NCI-H345 treated with DMSO at 0.1 percent for 48 hours (cell line): ENCODE results near the gene DUSP1.
"Not testable (repeated sequence)": the region's sequence is repeated elsewhere in the genome, so short reads cannot be mapped to it uniquely, and the experiment has no call there.

ENCODE experiments used
- DNase-seq: peaks from one replicate; lab custom pipeline; 2025; ENCODE audit not compliant: unreplicated experiment; lab: John Stamatoyannopoulos, UW

Gene DUSP1

DNA sequence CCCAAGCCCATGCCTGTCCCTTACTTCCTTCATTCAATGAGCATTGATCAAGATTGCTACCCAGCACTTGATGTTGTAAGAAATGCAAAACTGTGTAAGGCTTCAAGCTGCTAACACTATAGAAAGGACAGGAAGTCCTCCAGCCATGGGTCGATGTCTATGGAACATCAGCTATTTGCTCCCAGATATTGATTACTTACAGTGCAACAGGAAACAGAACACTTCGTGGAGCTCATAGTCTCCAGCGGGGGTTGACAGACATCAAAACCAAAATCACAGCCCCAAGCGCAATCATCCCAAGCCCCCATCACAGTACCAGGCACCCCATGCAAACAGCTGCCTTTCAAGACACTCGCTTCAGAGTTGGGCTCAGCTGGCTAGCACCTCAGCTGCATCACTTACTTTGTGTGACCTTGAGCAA, 26.8 kb upstream of the DUSP1 start:
- no peak for DNase-seq

DNA sequence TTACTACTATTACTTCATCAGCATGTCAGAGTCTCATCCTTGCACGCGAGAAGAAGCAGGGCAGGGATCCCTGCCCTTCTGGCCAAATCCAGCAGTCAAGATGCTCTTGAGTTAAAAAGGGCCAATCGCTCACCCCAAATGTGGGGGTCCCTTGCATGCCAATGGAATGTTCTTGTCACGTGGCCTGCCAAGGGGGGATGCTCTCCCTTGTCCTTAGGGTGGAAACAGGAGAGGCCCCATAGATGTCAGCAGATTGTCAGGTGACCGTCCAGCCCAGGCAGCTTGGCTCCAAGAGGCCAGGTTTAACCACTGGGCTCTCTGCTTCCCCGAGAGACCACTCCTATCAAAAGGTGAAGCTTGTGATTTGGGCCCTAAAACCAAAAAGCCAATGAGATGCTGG, 25.3 kb upstream of the DUSP1 start:
- no peak for DNase-seq

DNA sequence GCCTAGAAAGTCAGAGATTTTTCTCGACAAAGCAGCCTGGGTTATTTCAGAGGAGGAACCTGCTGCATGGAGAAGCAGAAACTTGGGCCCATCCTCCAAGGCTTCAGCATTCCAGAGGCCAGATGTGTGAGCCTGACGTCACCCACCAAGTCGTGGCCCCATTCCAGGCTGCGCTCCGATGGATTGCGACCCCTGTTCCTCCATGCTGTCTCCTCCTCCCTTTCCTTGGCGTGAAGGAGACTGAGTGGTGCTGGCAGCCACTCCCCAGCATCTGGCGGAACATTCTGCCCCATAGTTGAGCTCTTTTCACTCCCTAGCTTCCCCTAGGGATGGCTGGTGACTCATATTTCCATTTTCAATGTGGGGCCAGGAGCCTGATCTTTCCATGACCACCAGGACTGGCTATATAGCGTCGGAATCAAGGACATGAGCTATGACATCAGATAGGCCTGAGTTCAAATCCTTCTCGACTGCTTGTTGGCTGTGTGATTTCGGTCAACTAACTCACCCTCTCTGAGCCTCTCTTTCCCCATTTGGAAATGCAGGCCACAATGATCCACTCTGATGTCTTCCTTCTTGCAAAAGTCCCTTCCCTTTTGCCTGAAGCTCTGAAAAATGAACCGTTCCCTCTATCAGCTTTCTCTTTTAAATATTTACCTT, 24.5 kb upstream of the DUSP1 start:
- no peak for DNase-seq

DNA sequence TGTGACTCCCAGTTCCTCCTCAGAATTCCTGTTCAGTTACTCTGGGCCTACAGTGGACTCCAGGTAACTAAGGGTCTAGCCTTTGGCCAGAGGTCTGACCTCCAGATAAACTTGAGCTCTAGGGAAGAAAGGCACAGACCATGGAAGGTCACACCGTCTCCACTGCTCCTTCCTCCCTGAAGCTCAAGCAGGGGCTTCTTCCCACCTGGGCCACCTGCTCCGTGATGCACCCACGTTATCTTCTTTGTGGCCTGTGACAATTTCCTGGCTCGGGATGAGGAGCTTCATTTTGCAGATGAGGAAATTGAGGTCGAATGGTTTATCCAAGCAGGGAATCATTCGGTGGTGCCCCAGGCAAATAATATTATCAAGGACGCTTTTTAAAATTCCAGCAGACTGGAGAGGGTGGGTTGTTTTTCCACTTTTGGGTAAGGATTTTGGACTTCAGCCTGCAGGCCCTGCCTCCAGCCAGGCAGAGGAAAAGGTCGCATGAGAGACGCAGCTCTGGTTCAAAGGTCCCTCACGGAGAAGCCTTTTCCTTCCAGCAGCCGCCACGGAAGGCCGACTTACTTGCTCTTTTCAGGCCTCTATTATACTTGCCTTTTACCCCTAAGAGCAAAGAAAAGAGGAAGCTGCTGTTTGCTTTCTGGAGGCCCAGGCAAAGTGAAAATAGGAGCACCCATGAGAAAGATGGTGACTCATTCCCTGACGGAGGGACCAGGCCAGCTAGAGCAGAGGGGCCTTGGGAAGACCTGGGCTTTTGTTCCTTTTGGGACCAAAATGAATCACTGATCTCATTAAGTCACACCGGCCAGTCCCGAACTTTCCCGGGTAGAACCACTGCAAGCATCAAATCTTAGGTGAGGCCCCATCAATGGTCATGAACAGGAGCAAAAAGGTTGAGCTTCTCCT, 22.8 kb upstream of the DUSP1 start:
- DNase-seq: no peak

DNA sequence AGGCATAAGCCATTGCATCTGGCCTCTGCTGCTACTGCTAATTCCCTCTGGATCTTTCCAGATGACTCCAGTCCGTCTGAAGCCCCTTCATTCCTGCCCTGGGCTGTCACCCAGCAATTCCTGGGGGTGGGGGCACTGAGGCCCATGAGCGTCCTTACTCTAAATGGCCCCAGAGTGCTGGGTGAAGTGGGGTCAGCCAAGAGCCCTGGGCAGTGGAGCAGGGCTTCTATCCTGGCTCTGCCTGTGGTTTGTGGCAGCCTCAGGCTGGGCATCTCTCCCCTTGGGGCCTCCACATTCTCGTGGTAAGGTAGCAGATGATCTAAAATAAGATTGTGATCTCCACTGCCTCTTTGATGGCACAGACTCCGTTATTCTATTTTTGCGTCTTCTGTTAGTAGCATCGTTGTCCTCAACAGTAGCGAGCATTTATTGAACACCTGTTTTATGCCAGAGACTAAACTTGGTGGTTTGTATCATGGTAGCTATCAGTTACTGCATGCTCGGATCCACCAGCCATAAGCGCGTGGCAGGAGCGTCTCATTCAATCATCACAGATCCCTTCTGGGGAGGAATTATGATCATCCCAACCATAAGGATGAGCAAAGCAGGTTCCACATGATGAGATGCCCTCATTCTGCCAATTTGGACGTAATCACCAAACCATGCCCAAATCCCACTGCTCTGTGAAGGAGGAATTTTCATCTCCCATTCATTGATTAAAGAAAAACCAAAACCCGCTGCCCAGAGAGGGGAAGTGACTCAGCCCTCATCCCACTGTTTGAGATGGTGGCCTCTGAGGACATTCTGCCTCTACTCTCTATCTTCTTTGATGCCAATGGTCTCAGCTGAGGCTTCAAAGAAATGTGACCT, 21.9 kb upstream of the DUSP1 start:
- DNase-seq: no peak

DNA sequence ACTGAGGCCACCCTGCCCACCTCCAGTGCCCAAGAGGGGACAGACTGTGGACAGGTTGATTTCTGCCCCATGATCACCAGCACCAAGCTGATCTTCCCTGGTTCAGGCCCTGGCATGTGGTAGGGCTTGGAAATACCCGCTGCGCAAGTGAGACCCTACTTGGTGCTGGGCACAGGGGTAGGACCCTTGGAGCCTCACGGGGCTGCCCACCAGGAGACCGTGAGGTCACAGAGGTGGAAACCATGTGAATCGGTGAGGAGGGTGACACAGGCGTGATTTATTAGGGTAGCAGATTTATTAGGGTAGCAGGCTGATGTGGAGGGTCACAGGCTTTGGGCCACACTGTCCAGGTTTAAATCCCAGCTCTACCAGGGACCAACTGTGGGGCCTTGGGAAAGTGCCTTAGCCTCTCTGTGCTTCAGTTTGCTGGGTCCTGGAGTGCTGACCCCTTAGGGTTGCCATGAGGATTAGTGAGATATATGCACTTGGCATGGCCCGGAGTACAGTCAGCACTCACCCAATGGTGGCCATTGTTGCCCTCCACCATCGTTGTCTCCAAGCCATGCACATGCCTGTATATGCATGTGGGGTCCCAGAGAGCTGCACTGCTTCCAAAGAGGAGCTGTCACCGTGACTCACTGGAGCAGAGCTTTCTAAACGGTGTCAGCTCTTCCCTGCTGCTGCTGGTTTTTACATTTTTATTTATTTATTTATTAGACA, 20.9 kb upstream of the DUSP1 start:
- DNase-seq: no peak

DNA sequence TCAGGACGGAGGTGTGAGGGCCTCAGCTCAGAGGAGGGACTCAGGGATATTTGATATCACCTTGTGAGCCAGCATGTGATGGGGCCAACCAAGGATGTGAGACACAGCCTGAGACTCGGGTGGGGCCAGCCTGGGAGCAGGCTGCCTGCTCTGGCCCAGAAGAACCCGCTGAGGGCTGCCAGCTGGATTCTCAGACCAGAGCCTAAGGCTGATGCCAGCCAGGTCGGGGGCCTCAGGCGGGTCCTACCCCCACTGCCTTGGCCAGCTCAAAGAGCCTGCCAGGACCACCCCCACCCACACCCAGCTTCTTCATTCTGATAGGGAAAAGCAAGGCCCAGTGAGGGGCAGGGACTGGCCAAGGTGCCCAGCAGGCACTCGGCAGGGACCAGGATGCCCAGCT, 20.3 kb upstream of the DUSP1 start:
- no peak for DNase-seq

DNA sequence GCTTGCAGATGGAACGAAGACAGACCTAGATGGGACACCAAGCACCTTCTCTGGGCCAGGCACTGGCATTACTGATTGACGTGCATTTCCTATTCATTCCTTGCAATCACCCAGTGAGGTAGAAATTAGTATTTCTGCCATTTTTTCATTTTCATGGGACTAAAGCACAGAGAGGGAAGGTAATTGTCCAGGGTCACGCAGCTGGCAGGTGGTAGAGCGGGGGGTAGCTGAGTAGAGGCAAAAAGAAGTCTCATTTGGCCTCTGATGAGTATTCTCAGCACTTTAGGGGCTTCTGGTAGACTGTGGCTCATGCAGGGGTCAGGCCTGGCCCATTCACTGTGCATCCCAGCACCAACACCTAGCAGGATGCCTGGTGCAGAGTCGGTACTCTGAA, 19.5 kb upstream of the DUSP1 start:
- DNase-seq: no peak

DNA sequence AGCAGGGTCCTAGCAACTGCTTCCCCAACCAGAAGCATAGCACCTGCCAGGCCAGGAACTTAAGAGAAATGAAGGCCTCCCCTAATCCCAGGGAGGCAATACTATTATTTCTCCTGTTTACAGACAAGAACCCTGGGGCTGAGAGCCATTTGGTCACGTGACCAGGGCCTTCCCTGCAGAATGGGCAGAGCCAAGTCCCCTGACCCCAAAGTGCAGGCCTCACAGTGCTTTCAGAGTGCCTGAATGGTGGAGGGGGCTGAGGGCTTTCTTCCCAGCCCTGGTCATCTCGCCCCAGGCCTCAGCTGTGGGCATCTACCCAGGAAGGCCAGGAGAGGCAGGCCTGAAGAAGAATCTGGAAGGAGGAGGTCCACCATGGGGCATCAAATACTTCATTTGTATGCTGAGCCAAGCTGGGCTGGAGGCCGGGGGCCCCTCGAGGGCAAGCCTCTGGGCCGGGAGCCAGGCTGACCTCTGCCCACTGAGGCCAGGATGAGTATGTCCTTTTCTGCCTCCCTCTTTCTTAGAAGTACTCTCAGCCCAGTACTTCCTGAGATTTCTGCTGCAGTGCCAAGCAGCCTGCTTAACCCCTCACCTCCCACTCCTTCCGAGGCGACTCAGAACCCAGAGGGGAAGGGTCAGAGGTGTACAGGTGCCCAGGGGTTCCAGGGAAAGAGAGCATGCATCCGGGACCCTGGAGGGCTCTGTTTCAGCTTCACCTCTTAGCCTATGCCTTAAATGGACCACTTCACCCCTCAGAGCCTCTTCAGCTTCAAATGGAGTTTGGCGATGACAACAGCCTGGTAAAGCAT, 18.9 kb upstream of the DUSP1 start:
- no peak for DNase-seq

DNA sequence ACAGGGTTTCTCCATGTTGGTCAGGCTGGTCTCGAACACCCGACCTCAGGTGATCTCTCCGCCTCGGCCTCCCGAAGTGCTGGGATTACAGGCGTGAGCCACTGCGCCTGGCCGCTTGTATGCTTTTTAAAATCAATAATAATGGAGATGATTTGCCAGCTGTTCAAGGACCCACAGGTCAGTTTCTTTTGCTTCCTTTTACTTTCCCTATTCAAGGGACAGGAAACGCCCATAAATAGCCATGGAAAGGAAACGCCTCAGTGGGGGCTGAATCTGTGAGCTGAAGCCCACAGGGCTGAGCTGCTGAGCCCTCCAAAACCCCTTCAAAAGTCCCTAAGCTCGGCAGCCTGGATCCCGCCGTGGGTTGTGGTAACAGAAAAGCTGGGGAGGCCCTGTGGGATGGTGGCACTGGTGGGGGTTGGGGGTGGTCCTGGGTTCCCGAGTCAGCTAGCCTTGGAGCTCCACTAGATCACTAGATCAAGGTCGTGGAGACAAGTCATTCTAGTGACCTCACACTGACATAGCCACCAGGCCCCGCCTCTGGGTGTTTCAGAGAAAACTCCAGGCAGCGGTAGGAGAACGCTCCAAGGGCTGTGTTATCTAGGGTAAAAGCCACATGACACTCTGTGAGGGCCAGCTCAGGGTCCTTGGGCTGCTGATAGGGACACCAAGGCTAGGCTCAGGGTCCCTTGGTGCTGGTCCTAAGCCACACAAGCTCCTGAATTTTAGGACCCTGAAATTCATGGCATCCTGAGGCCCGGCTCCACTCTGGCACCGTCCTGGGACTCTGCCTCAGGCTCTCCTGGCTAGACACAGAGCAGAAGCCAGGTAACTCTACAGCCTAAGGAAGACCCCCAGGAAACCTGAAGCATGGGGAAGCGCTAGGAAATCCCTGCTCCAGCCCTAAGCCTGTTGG, 18.0 kb upstream of the DUSP1 start:
- DNase-seq: no peak

DNA sequence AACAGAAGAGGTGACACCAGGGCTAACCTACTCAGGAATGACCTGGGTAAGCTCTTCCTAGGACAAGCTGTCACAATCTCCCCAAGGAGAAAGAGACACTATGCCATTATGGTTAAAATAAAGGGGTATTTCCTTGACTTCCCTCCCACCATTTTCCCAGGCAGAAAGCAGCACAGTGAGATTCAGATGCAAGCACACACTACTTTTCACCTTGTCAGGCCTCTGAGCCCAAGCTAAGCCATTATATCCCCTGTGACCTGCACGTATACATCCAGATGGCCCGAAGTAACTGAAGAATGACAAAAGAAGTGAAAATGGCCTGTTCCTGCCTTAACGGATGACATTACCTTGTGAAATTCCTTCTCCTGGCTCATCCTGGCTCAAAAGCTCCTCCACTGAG, 16.5 kb upstream of the DUSP1 start:
- DNase-seq: not testable (repeated sequence)

DNA sequence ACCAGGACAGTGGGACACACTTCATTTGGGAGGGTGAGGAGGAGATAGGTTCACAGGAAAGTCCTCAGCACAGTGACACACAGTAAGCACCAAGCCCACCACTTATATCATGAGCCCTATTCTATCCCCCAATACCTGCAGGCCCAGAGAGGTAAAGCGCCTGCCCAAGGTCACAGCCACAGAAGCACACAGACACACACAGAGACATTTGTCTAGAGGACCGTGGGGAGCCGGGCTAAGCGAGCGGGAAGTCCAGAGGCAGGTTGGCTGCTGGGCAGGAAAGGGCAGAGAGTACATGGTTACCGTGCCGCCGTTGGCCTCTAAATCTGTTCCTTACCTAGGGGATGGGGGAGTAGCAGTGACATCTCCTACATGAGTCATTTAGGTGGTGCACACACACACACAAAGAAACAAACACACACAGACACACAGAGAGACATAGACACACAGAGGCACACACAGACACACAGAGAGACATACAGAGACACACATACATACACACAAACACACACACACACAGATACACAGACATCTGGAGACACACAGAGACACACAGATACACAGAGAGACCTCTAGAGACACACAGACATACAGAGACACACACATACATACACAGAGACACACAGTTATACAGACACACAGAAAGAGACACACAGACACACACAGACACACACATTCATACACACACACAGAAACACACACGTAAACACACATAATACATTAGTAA, 15.9 kb upstream of the DUSP1 start:
- DNase-seq: no peak

DNA sequence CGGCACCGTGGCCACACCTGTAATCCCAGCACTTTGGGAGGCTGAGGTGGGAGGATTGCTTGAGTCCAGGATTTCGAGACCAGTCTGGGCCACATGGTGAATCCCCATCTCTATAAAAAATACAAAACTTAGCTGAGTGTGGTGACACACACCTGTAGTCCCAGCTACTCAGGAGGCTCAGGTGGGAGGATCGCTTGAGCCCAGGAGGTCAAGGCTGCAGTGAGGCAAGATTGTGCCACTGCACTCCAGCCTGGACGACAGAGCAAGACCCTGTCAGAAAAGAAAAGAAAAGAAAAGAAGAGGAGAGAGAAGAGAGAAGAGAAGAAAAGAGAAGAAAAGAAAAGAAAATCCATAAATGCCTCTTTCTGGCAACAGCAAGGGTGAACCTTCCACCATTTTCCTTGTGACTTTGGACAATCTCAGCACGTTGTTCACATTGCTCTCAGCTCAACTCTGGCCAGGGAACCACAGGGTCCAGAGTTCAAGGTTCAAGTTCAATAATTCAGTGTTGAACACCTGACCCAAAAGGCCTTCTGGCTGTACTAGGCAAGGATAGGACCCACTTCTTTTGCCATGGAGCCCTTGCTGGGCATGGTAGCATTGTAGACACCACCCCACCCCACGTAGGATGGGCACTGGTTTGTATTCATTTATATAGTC, 14.6 kb upstream of the DUSP1 start:
- no peak for DNase-seq

DNA sequence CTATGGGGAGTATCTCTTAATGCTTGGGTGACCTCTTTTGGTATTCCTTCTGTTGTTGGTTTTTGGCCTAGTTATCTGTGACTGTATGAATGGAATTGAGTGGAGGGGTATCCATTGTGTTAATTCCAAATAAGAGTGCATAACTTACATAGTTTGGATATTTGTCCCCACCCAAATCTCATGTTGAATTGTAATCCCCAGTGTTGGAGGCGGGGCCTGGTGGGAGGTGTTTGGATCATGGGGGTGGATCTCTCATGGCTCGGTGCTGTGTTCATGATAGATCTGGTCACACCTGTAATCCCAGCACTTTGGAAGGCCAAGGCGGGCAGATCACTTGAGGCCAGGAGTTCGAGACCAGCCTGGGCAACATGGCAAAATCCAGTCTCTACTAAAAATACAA, 13.2 kb upstream of the DUSP1 start:
- not testable (repeated sequence) for DNase-seq

DNA sequence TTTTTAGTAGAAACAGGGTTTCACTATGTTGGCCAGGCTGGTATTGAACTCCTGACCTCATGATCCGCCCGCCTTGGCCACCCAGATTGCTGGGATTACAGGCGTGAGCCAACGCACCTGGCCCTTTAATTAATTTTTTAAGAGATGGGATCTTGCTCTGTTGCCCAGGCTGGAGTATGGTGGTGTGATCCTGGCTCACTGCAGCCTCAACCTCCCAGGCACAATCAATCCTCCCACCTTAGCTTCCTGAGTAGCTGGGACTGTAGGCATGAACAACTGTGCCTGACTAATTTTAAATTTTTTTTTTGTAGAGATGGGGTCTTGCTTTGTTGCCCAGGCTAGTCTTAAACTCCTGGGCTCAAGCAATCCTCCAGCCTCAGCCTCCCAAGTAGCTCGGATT, 12.3 kb upstream of the DUSP1 start:
- DNase-seq: not testable (repeated sequence)

DNA sequence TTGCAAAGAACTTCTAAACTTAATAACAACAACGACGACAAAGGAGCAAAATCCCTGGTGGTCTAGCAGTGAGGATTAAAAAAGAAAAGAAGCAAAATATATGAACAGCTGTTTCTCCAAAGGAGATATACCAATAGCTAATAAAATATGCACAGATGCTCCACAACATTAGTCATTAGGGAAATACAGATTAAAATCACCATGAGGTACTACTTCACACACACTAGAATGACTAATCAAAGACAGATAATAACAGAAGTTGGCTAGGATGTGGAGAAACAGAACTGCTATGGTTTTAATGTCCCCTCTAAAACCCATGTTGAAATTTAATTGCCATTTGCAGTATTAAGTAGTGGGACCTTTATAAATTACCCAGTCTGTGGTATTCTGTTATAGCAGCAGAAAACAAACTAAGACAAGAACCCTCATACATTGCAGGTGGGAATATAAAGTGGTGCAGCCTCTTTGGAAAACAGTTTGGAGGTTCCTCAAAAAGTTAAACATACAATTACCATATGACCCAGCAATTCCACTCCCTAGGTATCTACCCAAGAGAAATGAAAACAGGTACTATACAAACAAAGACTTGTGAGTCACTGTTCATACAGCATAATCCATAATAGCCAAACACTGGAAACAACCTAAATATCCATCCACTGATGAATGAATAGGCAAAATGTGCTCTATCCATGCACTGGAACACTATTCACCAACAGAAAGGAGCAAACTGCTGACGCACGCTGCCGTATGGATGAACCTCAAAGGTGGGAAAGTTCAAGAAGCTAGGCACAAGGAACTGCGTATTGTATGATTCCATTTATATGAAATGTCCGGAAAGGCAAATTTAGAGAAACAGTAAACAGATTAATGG, 11.4 kb upstream of the DUSP1 start:
- DNase-seq: no peak
